Measurements from ENCODE around the gene TGM1.

DNA sequence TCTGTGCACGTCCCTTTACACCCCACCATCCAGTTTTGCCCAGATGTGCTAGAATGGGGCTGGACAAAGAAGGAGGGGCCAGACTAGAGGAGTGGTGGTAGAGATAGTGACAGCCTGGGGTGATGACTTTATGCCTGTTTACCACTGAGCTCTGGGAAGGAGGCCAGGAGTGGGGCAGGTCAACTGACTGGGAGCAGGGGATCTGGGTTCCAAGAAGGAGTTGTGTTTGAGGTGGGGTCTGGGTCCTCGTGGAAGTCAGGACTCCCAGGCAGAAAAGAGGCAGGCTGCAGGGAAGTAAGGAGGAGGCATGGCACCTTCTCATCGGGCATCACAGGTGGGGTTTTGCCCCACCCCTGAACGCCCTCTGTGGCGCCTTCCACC, 47.3 kb upstream of the TGM1 start:
- TF ChIP-seq EP300 (IDR thresholded peaks at IDR 0.05) = no peak
- TF ChIP-seq POLR2A (IDR thresholded peaks at IDR 0.05; ENCODE audit: low read depth) = no peak
